HL-60 (cell line): Measurements from ENCODE around the gene RIN1.

ENCODE experiments used
- DNase-seq, 2 experiments: peaks; one replicate each; pipeline ENCODE4 v3.0.0-alpha.2; 2010 to 2020; ENCODE audit warnings: low read depth in 1 of 2, low spot score in 1 of 2
- H3K27ac ChIP-seq: fragments of 250-450 bp; sonication (Bioruptor Pico); replicated peaks from 2 replicates; pipeline ENCODE4 v1.5.1; 2020; ENCODE audit warnings: mild to moderate bottlenecking, moderate library complexity
- H3K27me3 ChIP-seq: fragments of 250-450 bp; sonication (Bioruptor Pico); 2 replicates; pipeline ENCODE4 v1.5.1; 2021; ENCODE audit warnings: mild to moderate bottlenecking, moderate library complexity; ENCODE audit not compliant: insufficient read depth, poor library complexity, severe bottlenecking
- H3K4me3 ChIP-seq: replicated peaks from 2 replicates; pipeline ENCODE4 v1.5.1; 2011; ENCODE audit warnings: mild to moderate bottlenecking, control low read depth, low read length; ENCODE audit not compliant: insufficient read depth
- GABPA ChIP-seq: IDR thresholded peaks from 2 replicates; pipeline ENCODE4 v1.6.1; 2012; ENCODE audit warnings: low read depth
- POLR2AphosphoS5 ChIP-seq: IDR thresholded peaks from 2 replicates; pipeline ENCODE4 v1.6.1; 2012; ENCODE audit warnings: low read depth
- REST ChIP-seq: IDR thresholded peaks from 2 replicates; pipeline ENCODE4 v1.6.1; 2012; ENCODE audit warnings: low read depth; ENCODE audit not compliant: insufficient replicate concordance
- SPI1 ChIP-seq: IDR thresholded peaks from 2 replicates; pipeline ENCODE4 v1.6.1; 2012; ENCODE audit warnings: low read depth, mild to moderate bottlenecking, borderline replicate concordance
- TF ChIP-seq, protein P1 (sequence below): IDR thresholded peaks from one replicate; pipeline ENCODE4 v1.5.1; 2011; ENCODE audit warnings: low read length, control low read depth, inconsistent platforms; ENCODE audit not compliant: insufficient read depth

Gene RIN1

DNA sequence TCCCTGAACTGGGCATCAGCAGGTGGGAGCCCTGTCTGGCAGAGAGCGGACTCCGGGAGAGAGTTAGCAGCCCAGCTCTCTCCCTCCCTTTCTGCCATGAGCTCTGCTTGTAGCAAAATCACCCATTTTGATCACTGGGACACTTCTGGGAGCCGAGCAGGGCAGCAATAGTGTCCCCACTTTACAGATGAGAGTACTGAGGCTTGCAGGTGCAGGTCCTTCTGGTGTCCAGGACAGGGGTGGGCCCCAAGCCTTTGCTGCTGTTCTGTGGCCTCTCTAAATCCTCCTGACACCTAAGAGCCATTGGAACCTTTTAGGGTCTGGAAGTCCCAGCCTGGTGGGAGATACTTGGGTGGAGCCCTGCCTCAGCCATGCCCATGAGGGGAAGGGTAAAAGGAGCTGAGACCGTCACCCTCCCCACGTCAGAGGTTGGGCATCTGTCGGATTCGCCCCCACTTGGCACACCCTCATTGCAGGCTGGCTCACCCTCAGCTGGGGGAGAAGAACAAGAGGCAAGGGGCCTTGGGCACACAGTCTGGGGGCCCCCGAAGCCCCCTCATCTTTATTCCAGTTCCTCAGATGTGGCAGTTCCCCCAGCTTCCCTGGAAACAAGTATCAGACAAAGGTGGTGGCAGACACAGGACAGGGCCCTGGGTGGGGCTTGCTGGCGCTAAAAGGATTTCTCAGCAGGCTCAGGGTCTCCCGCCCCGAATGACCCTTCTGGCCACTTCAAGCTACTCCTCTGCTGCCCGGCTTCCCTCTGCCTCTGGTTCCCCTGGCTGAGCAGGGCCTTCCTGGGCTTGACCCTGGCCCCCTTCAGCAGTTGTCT, 4.5 kb downstream of the RIN1 start:
- DNase-seq = no peak
- no peak overlapping the region for H3K27ac ChIP-seq
- TF ChIP-seq, protein P1, sequence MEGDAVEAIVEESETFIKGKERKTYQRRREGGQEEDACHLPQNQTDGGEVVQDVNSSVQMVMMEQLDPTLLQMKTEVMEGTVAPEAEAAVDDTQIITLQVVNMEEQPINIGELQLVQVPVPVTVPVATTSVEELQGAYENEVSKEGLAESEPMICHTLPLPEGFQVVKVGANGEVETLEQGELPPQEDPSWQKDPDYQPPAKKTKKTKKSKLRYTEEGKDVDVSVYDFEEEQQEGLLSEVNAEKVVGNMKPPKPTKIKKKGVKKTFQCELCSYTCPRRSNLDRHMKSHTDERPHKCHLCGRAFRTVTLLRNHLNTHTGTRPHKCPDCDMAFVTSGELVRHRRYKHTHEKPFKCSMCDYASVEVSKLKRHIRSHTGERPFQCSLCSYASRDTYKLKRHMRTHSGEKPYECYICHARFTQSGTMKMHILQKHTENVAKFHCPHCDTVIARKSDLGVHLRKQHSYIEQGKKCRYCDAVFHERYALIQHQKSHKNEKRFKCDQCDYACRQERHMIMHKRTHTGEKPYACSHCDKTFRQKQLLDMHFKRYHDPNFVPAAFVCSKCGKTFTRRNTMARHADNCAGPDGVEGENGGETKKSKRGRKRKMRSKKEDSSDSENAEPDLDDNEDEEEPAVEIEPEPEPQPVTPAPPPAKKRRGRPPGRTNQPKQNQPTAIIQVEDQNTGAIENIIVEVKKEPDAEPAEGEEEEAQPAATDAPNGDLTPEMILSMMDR = no peak
- no peak for TF ChIP-seq SPI1
- TF ChIP-seq POLR2AphosphoS5 = no peak
- no peak for TF ChIP-seq REST
- TF ChIP-seq GABPA = no peak
- no peak overlapping the region for H3K4me3 ChIP-seq
- H3K27me3 ChIP-seq = no peaks in the 10 kb centered on the region

GRCh38 chr11:66330931-66331330, 5.3 kb downstream of the RIN1 start:
- H3K27ac ChIP-seq = no peak overlapping the region
- H3K27me3 ChIP-seq = no peaks in the 10 kb centered on the region
- TF ChIP-seq REST (no peak), SPI1 (no peak), POLR2AphosphoS5 (no peak), GABPA (no peak)
- TF ChIP-seq, protein P1 = no peak
- no peak overlapping the region for H3K4me3 ChIP-seq
- no peak for DNase-seq

GRCh38 chr11:66329165-66329673, 7.0 kb downstream of the RIN1 start:
- no peak overlapping the region for H3K4me3 ChIP-seq
- no peaks in the 10 kb centered on the region for H3K27me3 ChIP-seq
- DNase-seq = no peak
- no peak for TF ChIP-seq GABPA
- TF ChIP-seq SPI1 = no peak
- no peak for TF ChIP-seq POLR2AphosphoS5
- TF ChIP-seq, protein P1 = no peak
- TF ChIP-seq REST = no peak
- no peak overlapping the region for H3K27ac ChIP-seq
